ENCODE results near the gene TMEM134.

GRCh38 chr11:67502328-67502979 is 33.4 kb upstream of the TMEM134 start:
- no peak for TF ChIP-seq CTCF (conservative IDR thresholded peaks at IDR 0.05; ENCODE audit: low read depth, low read length)
- no peak for TF ChIP-seq EZH2 (IDR thresholded peaks at IDR 0.05; ENCODE audit: borderline replicate concordance, low read depth, low read length, poor library complexity, severe bottlenecking)

Data from A673 (cell line).